GM23338 (cell line): Measurements from ENCODE around the gene CABLES1. TPM values are rescaled to one million over a fixed set of nuclear protein-coding genes. Genes with fewer than 3 reads are reported as not detected.
A peak's percentile ranks its signal among the peaks of the same experiment; 100 is the strongest.

Experiments
- ATAC-seq: fragments of 200-7000 bp; cut with Tn5 transposase; 3 replicates; pipeline ENCODE4 v1.9.1; 2020
- DNase-seq: peaks from one replicate; pipeline ENCODE4 v3.0.0-alpha.2; 2015; ENCODE audit warnings: low spot score
- H2AFZ ChIP-seq: fragments of 200-600 bp; sonication (generic); 2 replicates; pipeline ENCODE4 v1.8.0; 2016; ENCODE audit warnings: antibody characterized with exemption, mild to moderate bottlenecking, moderate library complexity
- H3F3A ChIP-seq: fragments of 200-600 bp; sonication (generic); replicated peaks from 2 replicates; pipeline ENCODE4 v1.8.0; 2017; ENCODE audit warnings: antibody characterized with exemption, mixed run types, low read depth
- H3K27ac ChIP-seq: fragments of 200-600 bp; sonication (generic); 2 replicates; pipeline ENCODE4 v1.6.1; 2016; ENCODE audit warnings: low read depth
- H3K27me3 ChIP-seq: fragments of 200-600 bp; sonication (generic); 2 replicates; pipeline ENCODE4 v1.8.0; 2016; ENCODE audit warnings: mild to moderate bottlenecking, mixed run types, moderate library complexity; ENCODE audit not compliant: insufficient read depth
- H3K36me3 ChIP-seq: fragments of 200-600 bp; sonication (generic); 2 replicates; pipeline ENCODE4 v1.8.0; 2016; ENCODE audit warnings: mild to moderate bottlenecking; ENCODE audit not compliant: insufficient read depth
- H3K4me1 ChIP-seq: fragments of 200-600 bp; sonication (generic); 2 replicates; pipeline ENCODE4 v1.8.0; 2016; ENCODE audit warnings: mild to moderate bottlenecking, moderate library complexity; ENCODE audit not compliant: insufficient read depth
- H3K4me2 ChIP-seq: fragments of 200-600 bp; sonication (generic); 2 replicates; pipeline ENCODE4 v1.7.1; 2017; ENCODE audit warnings: mixed run types
- H3K4me3 ChIP-seq: fragments of 200-600 bp; sonication (generic); 2 replicates; pipeline ENCODE4 v1.6.1; 2016; ENCODE audit warnings: mixed run types
- H3K79me2 ChIP-seq: fragments of 200-600 bp; sonication (generic); replicated peaks from 2 replicates; pipeline ENCODE4 v1.8.0; 2017; ENCODE audit warnings: mild to moderate bottlenecking; ENCODE audit not compliant: insufficient read depth
- H3K9me2 ChIP-seq: fragments of 200-600 bp; sonication (generic); 2 replicates; pipeline ENCODE4 v1.8.0; 2017; ENCODE audit not compliant: insufficient read depth
- H4K20me1 ChIP-seq: fragments of 200-600 bp; sonication (generic); replicated peaks from 2 replicates; pipeline ENCODE4 v1.8.0; 2017; ENCODE audit warnings: mild to moderate bottlenecking; ENCODE audit not compliant: insufficient read depth
- H3K27ac Mint-ChIP-seq: 2 replicates; pipeline ENCODE4 v1.8.0; 2020; ENCODE audit warnings: inconsistent platforms, mild to moderate bottlenecking, moderate library complexity, mixed read lengths
- H3K27me3 Mint-ChIP-seq: 3 replicates; pipeline ENCODE4 v1.8.0; 2022; ENCODE audit warnings: low read depth, mild to moderate bottlenecking, moderate library complexity, mixed read lengths, inconsistent platforms; ENCODE audit not compliant: insufficient read depth, poor library complexity
- H3K36me3 Mint-ChIP-seq: 3 replicates; pipeline ENCODE4 v1.8.0; 2021; ENCODE audit warnings: low read depth, mild to moderate bottlenecking, inconsistent platforms, moderate library complexity, mixed read lengths
- H3K4me1 Mint-ChIP-seq: 3 replicates; pipeline ENCODE4 v1.8.0; 2020; ENCODE audit warnings: mild to moderate bottlenecking, inconsistent platforms, mixed read lengths
- H3K4me3 Mint-ChIP-seq: 3 replicates; pipeline ENCODE4 v1.8.0; 2021; ENCODE audit warnings: moderate library complexity, mild to moderate bottlenecking, inconsistent platforms, mixed read lengths
- H3K9me3 Mint-ChIP-seq: 3 replicates; pipeline ENCODE4 v1.8.0; 2020; ENCODE audit warnings: moderate library complexity, mild to moderate bottlenecking, inconsistent platforms, mixed read lengths
- CREB1 ChIP-seq: fragments of 250-450 bp; sonication (Bioruptor Pico); IDR thresholded peaks from 2 replicates; pipeline ENCODE4 v1.5.0; 2020; ENCODE audit warnings: low read depth, mild to moderate bottlenecking, moderate library complexity
- CTCF ChIP-seq, 2 experiments: fragments of 200-600 bp in 1 of 2; sonication (generic) in 1 of 2; conservative IDR thresholded peaks; 2 replicates each; pipeline versions ENCODE4 v1.5.1 to v1.6.1; 2016 to 2017; ENCODE audit warnings: antibody characterized with exemption in 2 of 2, low read depth in 2 of 2, mild to moderate bottlenecking in 2 of 2, moderate library complexity in 1 of 2
- ETS1 ChIP-seq: IDR thresholded peaks from 2 replicates; pipeline ENCODE4 v1.6.1; 2016; ENCODE audit warnings: antibody characterized with exemption
- EZH2 ChIP-seq: fragments of 200-600 bp; sonication (generic); IDR thresholded peaks from one replicate; pipeline ENCODE4 v1.8.0; 2017; ENCODE audit warnings: antibody characterized with exemption, mild to moderate bottlenecking, low read depth; ENCODE audit not compliant: unreplicated experiment
- EZH2phosphoT487 ChIP-seq: fragments of 200-600 bp; sonication (generic); IDR thresholded peaks from one replicate; pipeline ENCODE4 v1.8.1; 2018; ENCODE audit warnings: antibody characterized with exemption; ENCODE audit not compliant: unreplicated experiment
- JUNB ChIP-seq: IDR thresholded peaks from one replicate; pipeline ENCODE4 v1.6.1; 2016; ENCODE audit warnings: antibody characterized with exemption; ENCODE audit not compliant: unreplicated experiment
- NANOG ChIP-seq: IDR thresholded peaks from 2 replicates; pipeline ENCODE4 v1.6.1; 2016; ENCODE audit warnings: antibody characterized with exemption, borderline replicate concordance
- POLR2AphosphoS5 ChIP-seq: IDR thresholded peaks from 2 replicates; pipeline ENCODE4 v1.6.1; 2016; ENCODE audit warnings: antibody characterized with exemption, low read depth
- STAT1 ChIP-seq: IDR thresholded peaks from one replicate; pipeline ENCODE4 v1.6.1; 2016; ENCODE audit warnings: antibody characterized with exemption; ENCODE audit not compliant: unreplicated experiment
- ZNF114 ChIP-seq: fragments of 250-450 bp; sonication (Bioruptor Pico); IDR thresholded peaks from 2 replicates; pipeline ENCODE4 v1.5.0; 2020; ENCODE audit warnings: mild to moderate bottlenecking, moderate library complexity
- ZNF331 ChIP-seq: fragments of 250-450 bp; sonication (Bioruptor Pico); IDR thresholded peaks from 2 replicates; pipeline ENCODE4 v1.5.0; 2020; ENCODE audit warnings: low read depth, mild to moderate bottlenecking, moderate library complexity
- polyA plus RNA-seq: library from polyadenylated mRNA; unstranded; fragments of >200 nt; fragmentation: Nextera tagmentation; extraction: Ambion mirVana; gene quantifications from 2 replicates; pipeline ENCODE4 v1.2.1, GENCODE V29; 2016
- total RNA-seq: library from RNA; depleted of rRNA; stranded (reverse); fragments of >200 nt; shearing (Covaris generic); gene quantifications from 2 replicates; pipeline ENCODE4 v1.2.3, GENCODE V29; 2014
- TF ChIP-seq, protein P1 (sequence below): IDR thresholded peaks from one replicate; pipeline ENCODE4 v1.6.1; 2018; ENCODE audit warnings: antibody characterized with exemption; ENCODE audit not compliant: unreplicated experiment
- TF ChIP-seq, protein P2 (sequence below): fragments of 250-450 bp; sonication (Bioruptor Pico); IDR thresholded peaks from 2 replicates; pipeline ENCODE4 v1.5.0; 2020; ENCODE audit warnings: mild to moderate bottlenecking, moderate library complexity

The CABLES1 gene
- total and polyA plus RNA-seq, 2 experiments from 2014 or later = 2.6 to 12.4 TPM

DNA sequence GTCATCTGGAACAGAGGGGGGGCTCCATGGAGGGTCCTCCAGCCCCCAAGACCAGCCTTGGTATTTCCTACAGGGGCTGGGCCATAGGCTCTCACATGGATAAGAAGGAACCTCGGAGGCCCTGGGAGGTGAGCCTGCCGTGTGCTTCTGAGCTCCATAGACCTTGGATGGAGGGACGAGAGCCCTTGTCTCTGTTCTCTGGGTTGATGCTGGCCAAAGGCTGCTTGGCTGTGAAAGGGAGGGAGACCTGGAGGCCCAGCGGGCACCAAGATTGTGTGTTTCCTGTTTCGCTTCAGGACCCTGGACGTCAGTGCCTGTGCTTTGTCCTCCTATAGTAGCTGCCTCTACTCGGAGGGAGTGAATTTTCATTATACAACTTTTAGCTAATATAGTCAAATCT is 20.8 kb downstream of the CABLES1 start:
- no peaks in the 10 kb centered on the region; the same call in 1 of the 2 replicates for H4K20me1 ChIP-seq
- Mint-ChIP-seq H3K27me3 (peaks cover 1% of the 10 kb centered on the region), H3K36me3 (peaks cover 5% of the 10 kb centered on the region; the same call in 2 of the 3 replicates), H3K27ac (no peak overlapping the region), H3K9me3 (no peaks in the 10 kb centered on the region), H3K4me1 (peaks cover 28% of the 10 kb centered on the region), H3K4me3 (no peak overlapping the region)
- H2AFZ ChIP-seq = no peak overlapping the region
- H3K4me2 ChIP-seq = no peak overlapping the region
- H3F3A ChIP-seq = no peaks in the 10 kb centered on the region
- peaks cover 19% of the 10 kb centered on the region for H3K4me1 ChIP-seq
- 0 out of 2 replicates have a peak overlapping the region, but pooled peaks have one; percentile 68 for H3K27ac ChIP-seq
- ATAC-seq (peak; percentile 62), DNase-seq (no peak)
- H3K4me3 ChIP-seq = no peak overlapping the region
- H3K27me3 ChIP-seq = no peaks in the 10 kb centered on the region
- no peaks in the 10 kb centered on the region for H3K9me2 ChIP-seq
- no peaks in the 10 kb centered on the region for H3K36me3 ChIP-seq
- TF ChIP-seq EZH2 = no peak
- no peak for TF ChIP-seq CREB1
- TF ChIP-seq, protein P1, sequence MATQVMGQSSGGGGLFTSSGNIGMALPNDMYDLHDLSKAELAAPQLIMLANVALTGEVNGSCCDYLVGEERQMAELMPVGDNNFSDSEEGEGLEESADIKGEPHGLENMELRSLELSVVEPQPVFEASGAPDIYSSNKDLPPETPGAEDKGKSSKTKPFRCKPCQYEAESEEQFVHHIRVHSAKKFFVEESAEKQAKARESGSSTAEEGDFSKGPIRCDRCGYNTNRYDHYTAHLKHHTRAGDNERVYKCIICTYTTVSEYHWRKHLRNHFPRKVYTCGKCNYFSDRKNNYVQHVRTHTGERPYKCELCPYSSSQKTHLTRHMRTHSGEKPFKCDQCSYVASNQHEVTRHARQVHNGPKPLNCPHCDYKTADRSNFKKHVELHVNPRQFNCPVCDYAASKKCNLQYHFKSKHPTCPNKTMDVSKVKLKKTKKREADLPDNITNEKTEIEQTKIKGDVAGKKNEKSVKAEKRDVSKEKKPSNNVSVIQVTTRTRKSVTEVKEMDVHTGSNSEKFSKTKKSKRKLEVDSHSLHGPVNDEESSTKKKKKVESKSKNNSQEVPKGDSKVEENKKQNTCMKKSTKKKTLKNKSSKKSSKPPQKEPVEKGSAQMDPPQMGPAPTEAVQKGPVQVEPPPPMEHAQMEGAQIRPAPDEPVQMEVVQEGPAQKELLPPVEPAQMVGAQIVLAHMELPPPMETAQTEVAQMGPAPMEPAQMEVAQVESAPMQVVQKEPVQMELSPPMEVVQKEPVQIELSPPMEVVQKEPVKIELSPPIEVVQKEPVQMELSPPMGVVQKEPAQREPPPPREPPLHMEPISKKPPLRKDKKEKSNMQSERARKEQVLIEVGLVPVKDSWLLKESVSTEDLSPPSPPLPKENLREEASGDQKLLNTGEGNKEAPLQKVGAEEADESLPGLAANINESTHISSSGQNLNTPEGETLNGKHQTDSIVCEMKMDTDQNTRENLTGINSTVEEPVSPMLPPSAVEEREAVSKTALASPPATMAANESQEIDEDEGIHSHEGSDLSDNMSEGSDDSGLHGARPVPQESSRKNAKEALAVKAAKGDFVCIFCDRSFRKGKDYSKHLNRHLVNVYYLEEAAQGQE = no peak
- TF ChIP-seq STAT1 = no peak
- TF ChIP-seq EZH2phosphoT487 = no peak
- TF ChIP-seq, protein P2, sequence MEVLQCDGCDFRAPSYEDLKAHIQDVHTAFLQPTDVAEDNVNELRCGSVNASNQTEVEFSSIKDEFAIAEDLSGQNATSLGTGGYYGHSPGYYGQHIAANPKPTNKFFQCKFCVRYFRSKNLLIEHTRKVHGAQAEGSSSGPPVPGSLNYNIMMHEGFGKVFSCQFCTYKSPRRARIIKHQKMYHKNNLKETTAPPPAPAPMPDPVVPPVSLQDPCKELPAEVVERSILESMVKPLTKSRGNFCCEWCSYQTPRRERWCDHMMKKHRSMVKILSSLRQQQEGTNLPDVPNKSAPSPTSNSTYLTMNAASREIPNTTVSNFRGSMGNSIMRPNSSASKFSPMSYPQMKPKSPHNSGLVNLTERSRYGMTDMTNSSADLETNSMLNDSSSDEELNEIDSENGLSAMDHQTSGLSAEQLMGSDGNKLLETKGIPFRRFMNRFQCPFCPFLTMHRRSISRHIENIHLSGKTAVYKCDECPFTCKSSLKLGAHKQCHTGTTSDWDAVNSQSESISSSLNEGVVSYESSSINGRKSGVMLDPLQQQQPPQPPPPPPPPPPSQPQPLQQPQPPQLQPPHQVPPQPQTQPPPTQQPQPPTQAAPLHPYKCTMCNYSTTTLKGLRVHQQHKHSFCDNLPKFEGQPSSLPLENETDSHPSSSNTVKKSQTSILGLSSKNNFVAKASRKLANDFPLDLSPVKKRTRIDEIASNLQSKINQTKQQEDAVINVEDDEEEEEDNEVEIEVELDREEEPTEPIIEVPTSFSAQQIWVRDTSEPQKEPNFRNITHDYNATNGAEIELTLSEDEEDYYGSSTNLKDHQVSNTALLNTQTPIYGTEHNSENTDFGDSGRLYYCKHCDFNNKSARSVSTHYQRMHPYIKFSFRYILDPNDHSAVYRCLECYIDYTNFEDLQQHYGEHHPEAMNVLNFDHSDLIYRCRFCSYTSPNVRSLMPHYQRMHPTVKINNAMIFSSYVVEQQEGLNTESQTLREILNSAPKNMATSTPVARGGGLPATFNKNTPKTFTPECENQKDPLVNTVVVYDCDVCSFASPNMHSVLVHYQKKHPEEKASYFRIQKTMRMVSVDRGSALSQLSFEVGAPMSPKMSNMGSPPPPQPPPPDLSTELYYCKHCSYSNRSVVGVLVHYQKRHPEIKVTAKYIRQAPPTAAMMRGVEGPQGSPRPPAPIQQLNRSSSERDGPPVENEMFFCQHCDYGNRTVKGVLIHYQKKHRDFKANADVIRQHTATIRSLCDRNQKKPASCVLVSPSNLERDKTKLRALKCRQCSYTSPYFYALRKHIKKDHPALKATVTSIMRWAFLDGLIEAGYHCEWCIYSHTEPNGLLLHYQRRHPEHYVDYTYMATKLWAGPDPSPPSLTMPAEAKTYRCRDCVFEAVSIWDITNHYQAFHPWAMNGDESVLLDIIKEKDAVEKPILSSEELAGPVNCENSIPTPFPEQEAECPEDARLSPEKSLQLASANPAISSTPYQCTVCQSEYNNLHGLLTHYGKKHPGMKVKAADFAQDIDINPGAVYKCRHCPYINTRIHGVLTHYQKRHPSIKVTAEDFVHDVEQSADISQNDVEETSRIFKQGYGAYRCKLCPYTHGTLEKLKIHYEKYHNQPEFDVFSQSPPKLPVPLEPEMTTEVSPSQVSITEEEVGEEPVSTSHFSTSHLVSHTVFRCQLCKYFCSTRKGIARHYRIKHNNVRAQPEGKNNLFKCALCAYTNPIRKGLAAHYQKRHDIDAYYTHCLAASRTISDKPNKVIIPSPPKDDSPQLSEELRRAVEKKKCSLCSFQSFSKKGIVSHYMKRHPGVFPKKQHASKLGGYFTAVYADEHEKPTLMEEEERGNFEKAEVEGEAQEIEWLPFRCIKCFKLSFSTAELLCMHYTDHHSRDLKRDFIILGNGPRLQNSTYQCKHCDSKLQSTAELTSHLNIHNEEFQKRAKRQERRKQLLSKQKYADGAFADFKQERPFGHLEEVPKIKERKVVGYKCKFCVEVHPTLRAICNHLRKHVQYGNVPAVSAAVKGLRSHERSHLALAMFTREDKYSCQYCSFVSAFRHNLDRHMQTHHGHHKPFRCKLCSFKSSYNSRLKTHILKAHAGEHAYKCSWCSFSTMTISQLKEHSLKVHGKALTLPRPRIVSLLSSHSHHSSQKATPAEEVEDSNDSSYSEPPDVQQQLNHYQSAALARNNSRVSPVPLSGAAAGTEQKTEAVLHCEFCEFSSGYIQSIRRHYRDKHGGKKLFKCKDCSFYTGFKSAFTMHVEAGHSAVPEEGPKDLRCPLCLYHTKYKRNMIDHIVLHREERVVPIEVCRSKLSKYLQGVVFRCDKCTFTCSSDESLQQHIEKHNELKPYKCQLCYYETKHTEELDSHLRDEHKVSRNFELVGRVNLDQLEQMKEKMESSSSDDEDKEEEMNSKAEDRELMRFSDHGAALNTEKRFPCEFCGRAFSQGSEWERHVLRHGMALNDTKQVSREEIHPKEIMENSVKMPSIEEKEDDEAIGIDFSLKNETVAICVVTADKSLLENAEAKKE = no peak
- TF ChIP-seq ZNF331 (CRISPR knock-in tag) = no peak
- no peak for TF ChIP-seq CTCF (conservative IDR thresholded peaks at IDR 0.05; ENCODE audit: low read depth in 2 of 2)
- TF ChIP-seq JUNB = no peak
- no peak for TF ChIP-seq NANOG
- TF ChIP-seq ZNF114 = no peak
- TF ChIP-seq ETS1 = no peak
- no peak for TF ChIP-seq POLR2AphosphoS5
- H3K79me2 ChIP-seq = peaks cover 96% of the 10 kb centered on the region
